A673 (cell line): ENCODE data around the gene CTNNA3. TPM values are rescaled to one million over a fixed set of nuclear protein-coding genes. Genes with fewer than 3 reads are reported as not detected.

Experiments
- BruUV-seq: library from RNA; stranded (reverse); fragments of 400-500 nt; replicated peaks from 2 replicates; lab custom pipeline; 2021; lab: Mats Ljungman, UMichigan
- CTCF ChIA-PET: fragments of 300-600 bp; sonication (Branson Sonifier 250); formaldehyde crosslinking; loops from one replicate; lab custom pipeline; 2022; ENCODE audit warnings: antibody characterized with exemption; lab: Charles Lee
- POLR2A ChIA-PET: fragments of 300-600 bp; sonication (Branson Sonifier 250); formaldehyde crosslinking; loops from one replicate; lab custom pipeline; 2022; ENCODE audit warnings: antibody characterized with exemption; ENCODE audit not compliant: low non-redundant PET; lab: Charles Lee
- DNase-seq: peaks from one replicate; pipeline ENCODE4 v3.0.0-alpha.2; 2015; ENCODE audit warnings: low spot score
- H3K27ac ChIP-seq: fragments of 200-600 bp; sonication (generic); 2 replicates; pipeline ENCODE4 v1.5.1; 2016; ENCODE audit warnings: mixed run types, low read depth, mild to moderate bottlenecking, mixed read lengths, antibody characterized with exemption, low read length; ENCODE audit not compliant: poor library complexity, severe bottlenecking
- H3K27me3 ChIP-seq: fragments of 200-600 bp; sonication (generic); replicated peaks from 2 replicates; pipeline ENCODE4 v1.6.1; 2017; ENCODE audit warnings: mixed run types, low read depth, mild to moderate bottlenecking, mixed read lengths, antibody characterized with exemption, low read length; ENCODE audit not compliant: insufficient read depth, poor library complexity
- H3K36me3 ChIP-seq: fragments of 200-600 bp; sonication (generic); 2 replicates; pipeline ENCODE4 v1.6.1; 2016; ENCODE audit warnings: mixed run types, mild to moderate bottlenecking, mixed read lengths, antibody characterized with exemption, low read length; ENCODE audit not compliant: insufficient read depth, poor library complexity, severe bottlenecking
- H3K4me1 ChIP-seq: fragments of 200-600 bp; sonication (generic); 2 replicates; pipeline ENCODE4 v1.6.1; 2017; ENCODE audit warnings: mixed run types, mild to moderate bottlenecking, mixed read lengths, antibody characterized with exemption, low read length; ENCODE audit not compliant: insufficient read depth, poor library complexity, severe bottlenecking
- H3K4me3 ChIP-seq: fragments of 200-600 bp; sonication (generic); 2 replicates; pipeline ENCODE4 v1.5.1; 2016; ENCODE audit warnings: low read depth, mixed run types, mild to moderate bottlenecking, mixed read lengths, low read length; ENCODE audit not compliant: poor library complexity, severe bottlenecking
- H3K9me3 ChIP-seq: fragments of 200-600 bp; sonication (generic); 2 replicates; pipeline ENCODE4 v1.6.1; 2016; ENCODE audit warnings: mixed run types, low read depth, mild to moderate bottlenecking, mixed read lengths, antibody characterized with exemption, low read length; ENCODE audit not compliant: poor library complexity, severe bottlenecking
- CTCF ChIP-seq: fragments of 300-800, 200-600 bp; sonication (generic); conservative IDR thresholded peaks from 2 replicates; pipeline ENCODE4 v1.5.1; 2017; ENCODE audit warnings: low read depth, mild to moderate bottlenecking, antibody characterized with exemption, low read length, moderate library complexity, mixed read lengths
- EZH2 ChIP-seq: fragments of 200-600 bp; sonication (generic); IDR thresholded peaks from 2 replicates; pipeline ENCODE4 v1.6.1; 2017; ENCODE audit warnings: borderline replicate concordance, low read depth, mild to moderate bottlenecking, mixed read lengths, antibody characterized with exemption, low read length; ENCODE audit not compliant: poor library complexity, severe bottlenecking
- intact Hi-C: fragments of 100-400 bp; cut with micrococcal nuclease; formaldehyde crosslinking; loops from one replicate; pipeline ENCODE4 v1.10.0; 2022; ENCODE audit not compliant: unreplicated experiment
- total RNA-seq: library from RNA; stranded (reverse); gene quantifications from 2 replicates; pipeline ENCODE4 v1.2.3, GENCODE V29; 2021

CTNNA3 gene
- total RNA-seq, 1 experiment from 2014 or later: not detected

- Histone ChIP-seq H3K27ac (no peak overlapping the region), H3K27me3 (peaks cover 4% of the 10 kb centered on the region), H3K4me1 (no peaks in the 10 kb centered on the region), H3K9me3 (no peaks in the 10 kb centered on the region), H3K4me3 (no peak overlapping the region), H3K36me3 (no peaks in the 10 kb centered on the region)
- CTCF ChIA-PET: no interaction called here
- no TSS peak for BruUV-seq
- POLR2A ChIA-PET: no interaction called here
- intact Hi-C loops: no loop called here
- no peak for TF ChIP-seq CTCF
- TF ChIP-seq EZH2: no peak
- DNase-seq: no peak
Measured at GRCh38 chr10:67609996-67610793, 85.8 kb downstream of the CTNNA3 start.

- Histone ChIP-seq H3K4me1 (no peaks in the 10 kb centered on the region), H3K9me3 (no peaks in the 10 kb centered on the region), H3K4me3 (no peak overlapping the region), H3K27ac (no peak overlapping the region), H3K27me3 (peaks cover 4% of the 10 kb centered on the region), H3K36me3 (no peaks in the 10 kb centered on the region)
- no TSS peak for BruUV-seq
- TF ChIP-seq CTCF (no peak), EZH2 (no peak)
- no peak for DNase-seq
- POLR2A ChIA-PET: no interaction called here
- CTCF ChIA-PET: no interaction called here
- intact Hi-C loops: no loop called here
Measured at GRCh38 chr10:67608001-67608400, 88.0 kb downstream of the CTNNA3 start.

GRCh38 chr10:67607472-67607871 lies 88.5 kb downstream of the CTNNA3 start:
- Histone ChIP-seq H3K27me3 (peaks cover 4% of the 10 kb centered on the region), H3K9me3 (no peaks in the 10 kb centered on the region), H3K27ac (no peak overlapping the region), H3K4me3 (no peak overlapping the region), H3K4me1 (no peaks in the 10 kb centered on the region), H3K36me3 (no peaks in the 10 kb centered on the region)
- TF ChIP-seq EZH2 (no peak), CTCF (no peak)
- intact Hi-C loops: no loop called here
- no TSS peak for BruUV-seq
- POLR2A ChIA-PET: no interaction called here
- no peak for DNase-seq
- CTCF ChIA-PET: no interaction called here
